Right lobe of liver (tissue), 6 donors: ENCODE measurements around the gene KCNJ5. TPM values are rescaled to one million over a fixed set of nuclear protein-coding genes. Genes with fewer than 3 reads are reported as not detected.
A peak's percentile ranks its signal among the peaks of the same experiment; 100 is the strongest.
"Not testable (repeated sequence)": the region's sequence is repeated elsewhere in the genome, so short reads cannot be mapped to it uniquely, and the experiment has no call there.

Experiments
- ATAC-seq, 4 donors: fragments of 200-7000 bp; cut with Tn5 transposase; one replicate each; pipeline ENCODE4 v1.9.1; 2020; ENCODE audit warnings: mild to moderate bottlenecking in 4 of 4, moderate library complexity in 4 of 4
- DNase-seq, 3 donors: peaks; one replicate each; pipeline ENCODE4 v3.0.0-alpha.2; 2020
- H3K27ac ChIP-seq, 3 donors: fragments of 200-600 bp; one replicate each; pipeline ENCODE4 v1.8.0; 2022
- H3K27me3 ChIP-seq, 2 donors: fragments of 200-600 bp; one replicate each; pipeline ENCODE4 v1.8.0; 2022
- H3K36me3 ChIP-seq, 4 donors: fragments of 200-600 bp; sonication (generic) in 1 of 4; one replicate each; pipeline versions ENCODE4 v1.5.1 to v1.8.0; 2017 to 2022; ENCODE audit warnings: control low read depth in 1 of 4
- H3K4me1 ChIP-seq, 4 donors: fragments of 200-600 bp; sonication (generic) in 1 of 4; one replicate each; pipeline versions ENCODE4 v1.5.1 to v1.8.0; 2017 to 2022; ENCODE audit warnings: control low read depth in 1 of 4
- H3K4me3 ChIP-seq, 3 donors: fragments of 200-600 bp; one replicate each; pipeline ENCODE4 v1.8.0; 2022
- H3K9me3 ChIP-seq, 4 donors: fragments of 200-600 bp; sonication (generic) in 1 of 4; one replicate each; pipeline versions ENCODE4 v1.5.1 to v1.8.0; 2017 to 2022; ENCODE audit warnings: control low read depth in 1 of 4
- CTCF ChIP-seq, 4 donors: fragments of 200-600 bp in 3 of 4; fragments of 450-650 bp in 1 of 4; IDR thresholded peaks; one replicate each; pipeline versions ENCODE4 v1.5.1 to v1.8.0; 2016 to 2022; ENCODE audit warnings: antibody characterized with exemption in 4 of 4, mild to moderate bottlenecking in 2 of 4
- POLR2A ChIP-seq: fragments of 450-650 bp; IDR thresholded peaks from one replicate; pipeline ENCODE4 v1.6.1; 2017; ENCODE audit warnings: antibody characterized with exemption, mild to moderate bottlenecking
- WGBS: methylation state at CpG from one replicate; pipeline ENCODE4 v1.1.6; 2018; ENCODE audit warnings: low coverage, low lambda C conversion rate; ENCODE audit not compliant: insufficient coverage; ENCODE audit errors: missing lambda C conversion rate; 5-methylcytosine and 5-hydroxymethylcytosine counted together
- intact Hi-C, 2 donors: fragments of 100-400 bp; cut with DNase I; formaldehyde crosslinking; loops; one replicate each; pipeline versions ENCODE4 v1.11.2 to v1.14.1; 2022
- total RNA-seq, 6 experiments: library from RNA; depleted of rRNA in 2 of 6; stranded (reverse); fragments of >200 nt in 2 of 6; fragmentation: NEBNext Ultra II Directional in 3 of 6; extraction: Animal tissue kit (Norgen Biotek cat#: 25700) in 3 of 6; gene quantifications; one replicate each; pipeline versions ENCODE4 v1.1.0 to v1.2.4, GENCODE V29; 2016 to 2023
- donor health status: DM: no; HTN: yes; CAD: no.
- donor health status: DM: no; HTN: no; CAD: no.
- donor health status: DM: no; HTN: no; CAD: no.
- donor health status: DM: no; HTN: yes; CAD: no.
- donor health status: DM: no; HTN: yes; CAD: no.

The KCNJ5 gene
- total RNA-seq, 6 experiments from 2014 or later: 0.05 to 0.80 (median 0.11) TPM

- H3K27me3 ChIP-seq: no peaks in the 10 kb centered on the region
- WGBS: 68% methylated on average over 4 of the region's 5 CpGs
- no peak for TF ChIP-seq CTCF (IDR thresholded peaks at IDR 0.05)
- H3K4me3 ChIP-seq: no peak overlapping the region
- no peaks in the 10 kb centered on the region for H3K36me3 ChIP-seq
- intact Hi-C loops: no loop called here
- no peak for ATAC-seq
- no peak overlapping the region for H3K27ac ChIP-seq
- no peaks in the 10 kb centered on the region for H3K4me1 ChIP-seq
- DNase-seq: peak in 1 of 3 donors; percentile 42
- no peaks in the 10 kb centered on the region for H3K9me3 ChIP-seq
Observed at GRCh38 chr11:128919216-128919615, 28.1 kb downstream of the KCNJ5 start.

- peak in 1 of 3 donors; percentile 11 for DNase-seq
- 94% methylated on average over 5 of the region's 7 CpGs for WGBS
- H3K9me3 ChIP-seq, H3K27ac ChIP-seq, H3K27me3 ChIP-seq, H3K36me3 ChIP-seq, intact Hi-C loops, ATAC-seq, H3K4me3 ChIP-seq, H3K4me1 ChIP-seq: not testable (repeated sequence)
Observed at GRCh38 chr11:128919635-128920034, 28.5 kb downstream of the KCNJ5 start.

GRCh38 chr11:128920666-128921065, 29.5 kb downstream of the KCNJ5 start:
- peak in 1 of 3 donors; percentile 30 for DNase-seq
- Histone ChIP-seq H3K36me3 (no peaks in the 10 kb centered on the region), H3K4me1 (no peaks in the 10 kb centered on the region), H3K27ac (no peak overlapping the region), H3K9me3 (no peaks in the 10 kb centered on the region), H3K4me3 (no peak overlapping the region), H3K27me3 (no peaks in the 10 kb centered on the region)
- WGBS: 71% methylated on average over 6 of the region's 15 CpGs
- TF ChIP-seq CTCF (IDR thresholded peaks at IDR 0.05) (no peak), POLR2A (no peak)
- no peak for ATAC-seq
- intact Hi-C loops: no loop called here

GRCh38 chr11:128921793-128922192, 30.6 kb downstream of the KCNJ5 start:
- intact Hi-C loops: no loop called here
- no peak for TF ChIP-seq CTCF (IDR thresholded peaks at IDR 0.05)
- TF ChIP-seq POLR2A: no peak
- Histone ChIP-seq H3K9me3 (no peaks in the 10 kb centered on the region), H3K36me3 (no peaks in the 10 kb centered on the region), H3K27me3 (no peaks in the 10 kb centered on the region), H3K27ac (no peak overlapping the region), H3K4me3 (no peak overlapping the region), H3K4me1 (no peaks in the 10 kb centered on the region)
- DNase-seq (peak in 1 of 3 donors; percentile 19), ATAC-seq (no peak)
- 52% methylated on average over 3 of the region's 4 CpGs for WGBS

- Histone ChIP-seq H3K4me3 (no peak overlapping the region), H3K4me1 (no peaks in the 10 kb centered on the region), H3K9me3 (no peaks in the 10 kb centered on the region), H3K36me3 (no peaks in the 10 kb centered on the region), H3K27ac (no peak overlapping the region), H3K27me3 (no peaks in the 10 kb centered on the region)
- ATAC-seq: no peak
- DNase-seq: peak in 1 of 3 donors; percentile 14
- TF ChIP-seq POLR2A: no peak
- TF ChIP-seq CTCF (IDR thresholded peaks at IDR 0.05): no peak
- intact Hi-C loops: no loop called here
- 72% methylated on average over 4 of the region's 7 CpGs for WGBS
Observed at GRCh38 chr11:128924104-128924503, 32.9 kb downstream of the KCNJ5 start.
